Mammary epithelial cell (primary cell): Measurements from ENCODE around the gene ESRRB.

ENCODE experiments used
- CTCF ChIP-seq, 2 donors: IDR thresholded peaks in 1 of 2; conservative IDR thresholded peaks in 1 of 2; 2 replicates each; pipeline ENCODE4 v1.5.1; 2011 to 2012; ENCODE audit warnings: inconsistent platforms in 2 of 2, low read length in 2 of 2, mild to moderate bottlenecking in 2 of 2, control low read depth in 1 of 2, low read depth in 1 of 2; ENCODE audit not compliant: insufficient read depth in 1 of 2; ENCODE audit errors: extremely low read depth in 1 of 2
- EZH2 ChIP-seq: IDR thresholded peaks from 2 replicates; pipeline ENCODE4 v1.6.1; 2012; ENCODE audit warnings: low read length, inconsistent platforms, borderline replicate concordance

- TF ChIP-seq EZH2 (no peak), CTCF (conservative IDR thresholded peaks at IDR 0.05 in 1 of 2, IDR thresholded peaks at IDR 0.05 in 1 of 2; ENCODE audit: extremely low read depth in 1 of 2, insufficient read depth in 1 of 2, low read depth in 1 of 2, low read length in 2 of 2) (no peak)
Measured at GRCh38 chr14:76439237-76439775, 63.4 kb downstream of the ESRRB start.
